Measurements from ENCODE around the gene FAM110D. TPM values are rescaled to one million over a fixed set of nuclear protein-coding genes. Genes with fewer than 3 reads are reported as not detected.

The FAM110D gene
- total RNA-seq, 1 experiment from 2014 or later = 0.55 TPM

DNA sequence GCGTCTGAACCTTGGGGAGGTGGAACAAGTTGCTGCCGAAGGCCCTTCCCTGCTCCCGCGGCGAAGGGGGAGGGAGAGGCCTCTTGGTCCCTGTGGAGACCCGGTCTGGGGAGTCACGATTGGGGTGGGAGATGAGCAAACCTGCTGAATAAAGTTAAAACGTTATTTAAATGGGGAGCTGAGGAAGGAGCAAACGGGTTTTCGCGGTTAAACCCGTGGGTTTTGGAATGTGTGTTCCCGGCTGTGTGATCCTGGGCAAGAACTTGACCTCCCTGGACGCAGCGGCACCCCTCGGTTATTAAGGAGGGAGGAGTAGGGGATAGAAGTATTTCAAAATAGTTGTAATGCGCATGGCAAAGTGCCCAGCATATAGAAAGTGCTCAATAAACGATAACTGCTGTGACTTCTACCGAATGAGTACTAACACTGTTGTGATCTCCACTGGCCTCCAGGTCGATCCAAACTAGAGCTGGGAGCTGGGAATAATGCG is 3.4 kb downstream of the FAM110D start (continued):
- TF ChIP-seq MXD4 (CRISPR knock-in tag; IDR thresholded peaks at IDR 0.05; ENCODE audit: borderline replicate concordance) = no peak

DNA sequence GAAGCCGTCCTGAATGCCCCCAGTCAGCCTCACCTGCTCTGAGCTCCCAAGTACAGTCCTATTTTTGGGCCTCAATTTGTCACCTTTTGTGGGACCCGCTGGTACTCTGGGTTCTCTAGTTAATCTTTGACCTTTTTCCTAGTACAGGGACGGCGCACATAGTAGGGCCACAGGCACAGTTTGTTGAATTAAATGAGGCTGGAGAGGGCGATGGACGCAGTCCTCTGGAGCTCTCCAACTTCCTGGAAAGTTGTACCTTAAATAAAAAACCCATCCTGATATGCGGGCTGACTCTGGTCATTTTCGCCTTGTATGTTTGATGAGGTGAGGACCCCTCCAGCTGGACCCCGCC is 4.8 kb downstream of the FAM110D start:
- H3K9me3 Mint-ChIP-seq = no peaks in the 10 kb centered on the region
- peaks cover 73% of the 10 kb centered on the region for H3K27me3 Mint-ChIP-seq (ENCODE audit: low read depth)
- H3K36me3 Mint-ChIP-seq = no peaks in the 10 kb centered on the region
- ChIA-PET CTCF (interaction anchor here (0.6 to 2.5 kb wide), 11 partner anchors 7 to 923 kb away, joined by 3 to 15 read pairs (median 4); partner anchors contain the start of genes CEP85 and CNKSR1), POLR2A (interaction anchor here (2.9 kb wide), 1 partner anchor 52 kb away, joined by 9 read pairs; the partner anchor contains the start of gene PDIK1L)
- peaks cover 41% of the 10 kb centered on the region for H3K4me1 Mint-ChIP-seq
- no peak for ATAC-seq
- TF ChIP-seq JAZF1 (CRISPR knock-in tag; IDR thresholded peaks at IDR 0.05) (no peak), SOX15 (CRISPR knock-in tag; IDR thresholded peaks at IDR 0.05) (no peak), TP53 (CRISPR knock-in tag; IDR thresholded peaks at IDR 0.05) (no peak)
- H3K27ac Mint-ChIP-seq = no peak overlapping the region
- no peak for DNase-seq (ENCODE audit: low spot score)
- peak overlapping the region; percentile 52 for H3K4me3 Mint-ChIP-seq

DNA sequence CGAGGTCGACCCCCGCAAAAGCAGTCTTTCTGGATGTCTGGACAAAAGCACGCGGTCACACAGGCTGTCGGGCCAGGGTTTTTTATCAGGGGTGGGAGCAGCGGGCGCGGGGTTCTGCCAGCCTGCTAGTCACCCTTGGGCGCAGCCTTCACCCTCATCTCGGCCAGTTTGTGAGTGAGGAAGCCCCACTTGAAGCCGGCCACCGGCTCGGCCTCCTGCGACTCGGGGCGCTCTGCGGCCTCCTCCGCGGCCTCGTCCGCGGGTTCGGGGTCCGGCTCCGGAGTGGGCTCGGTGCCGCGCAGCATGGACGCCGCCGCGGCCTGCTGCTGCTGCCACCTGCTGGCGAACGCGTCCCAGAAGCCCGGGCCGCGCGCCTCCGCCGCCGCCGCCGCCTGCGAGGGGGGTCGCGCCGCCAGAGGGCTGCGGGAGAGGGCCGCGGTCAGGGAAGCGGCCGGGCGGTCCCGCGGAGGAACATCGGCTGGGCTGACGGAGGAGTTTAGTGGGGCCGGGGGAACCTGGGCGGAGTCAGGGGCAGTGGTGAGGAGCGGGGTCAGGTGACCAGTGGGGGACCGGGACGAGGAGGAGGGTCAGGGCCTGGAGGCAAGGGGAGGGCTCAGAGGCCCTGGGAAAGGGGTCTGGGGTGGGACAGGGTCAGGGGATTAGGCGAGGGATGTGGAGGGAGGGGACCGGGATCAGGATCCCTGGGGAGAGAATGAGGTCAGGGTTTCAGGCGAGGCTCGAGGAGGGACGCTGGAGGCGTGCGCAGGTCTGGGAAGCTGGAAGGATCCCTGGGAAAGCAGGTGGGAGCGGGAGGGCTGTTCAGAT is 5.4 kb downstream of the FAM110D start:
- Mint-ChIP-seq H3K9me3 (no peaks in the 10 kb centered on the region), H3K27me3 (ENCODE audit: low read depth) (peaks cover 67% of the 10 kb centered on the region), H3K4me3 (peak overlapping the region; percentile 83), H3K36me3 (no peaks in the 10 kb centered on the region), H3K27ac (peak overlapping the region; percentile 91), H3K4me1 (peaks cover 41% of the 10 kb centered on the region)
- CTCF ChIA-PET = interaction anchor here (0.6 to 2.5 kb wide), 18 partner anchors 8 to 923 kb away, joined by 3 to 15 read pairs (median 6); partner anchors contain the start of genes CATSPER4, CEP85 and CNKSR1
- ATAC-seq = peak; percentile 61
- peak; percentile 50; the same call in 1 of the 2 replicates for TF ChIP-seq FOXP1 (CRISPR knock-in tag; IDR thresholded peaks at IDR 0.05; ENCODE audit: borderline replicate concordance)
- TF ChIP-seq, protein P1, sequence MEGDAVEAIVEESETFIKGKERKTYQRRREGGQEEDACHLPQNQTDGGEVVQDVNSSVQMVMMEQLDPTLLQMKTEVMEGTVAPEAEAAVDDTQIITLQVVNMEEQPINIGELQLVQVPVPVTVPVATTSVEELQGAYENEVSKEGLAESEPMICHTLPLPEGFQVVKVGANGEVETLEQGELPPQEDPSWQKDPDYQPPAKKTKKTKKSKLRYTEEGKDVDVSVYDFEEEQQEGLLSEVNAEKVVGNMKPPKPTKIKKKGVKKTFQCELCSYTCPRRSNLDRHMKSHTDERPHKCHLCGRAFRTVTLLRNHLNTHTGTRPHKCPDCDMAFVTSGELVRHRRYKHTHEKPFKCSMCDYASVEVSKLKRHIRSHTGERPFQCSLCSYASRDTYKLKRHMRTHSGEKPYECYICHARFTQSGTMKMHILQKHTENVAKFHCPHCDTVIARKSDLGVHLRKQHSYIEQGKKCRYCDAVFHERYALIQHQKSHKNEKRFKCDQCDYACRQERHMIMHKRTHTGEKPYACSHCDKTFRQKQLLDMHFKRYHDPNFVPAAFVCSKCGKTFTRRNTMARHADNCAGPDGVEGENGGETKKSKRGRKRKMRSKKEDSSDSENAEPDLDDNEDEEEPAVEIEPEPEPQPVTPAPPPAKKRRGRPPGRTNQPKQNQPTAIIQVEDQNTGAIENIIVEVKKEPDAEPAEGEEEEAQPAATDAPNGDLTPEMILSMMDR (IDR thresholded peaks at IDR 0.05) = peak; percentile 39; the same call in 1 of the 2 replicates
- TF ChIP-seq, protein P2, sequence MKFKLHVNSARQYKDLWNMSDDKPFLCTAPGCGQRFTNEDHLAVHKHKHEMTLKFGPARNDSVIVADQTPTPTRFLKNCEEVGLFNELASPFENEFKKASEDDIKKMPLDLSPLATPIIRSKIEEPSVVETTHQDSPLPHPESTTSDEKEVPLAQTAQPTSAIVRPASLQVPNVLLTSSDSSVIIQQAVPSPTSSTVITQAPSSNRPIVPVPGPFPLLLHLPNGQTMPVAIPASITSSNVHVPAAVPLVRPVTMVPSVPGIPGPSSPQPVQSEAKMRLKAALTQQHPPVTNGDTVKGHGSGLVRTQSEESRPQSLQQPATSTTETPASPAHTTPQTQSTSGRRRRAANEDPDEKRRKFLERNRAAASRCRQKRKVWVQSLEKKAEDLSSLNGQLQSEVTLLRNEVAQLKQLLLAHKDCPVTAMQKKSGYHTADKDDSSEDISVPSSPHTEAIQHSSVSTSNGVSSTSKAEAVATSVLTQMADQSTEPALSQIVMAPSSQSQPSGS (CRISPR knock-in tag; IDR thresholded peaks at IDR 0.05; ENCODE audit: borderline replicate concordance, low read depth) = no peak
- TF ChIP-seq, protein P3, sequence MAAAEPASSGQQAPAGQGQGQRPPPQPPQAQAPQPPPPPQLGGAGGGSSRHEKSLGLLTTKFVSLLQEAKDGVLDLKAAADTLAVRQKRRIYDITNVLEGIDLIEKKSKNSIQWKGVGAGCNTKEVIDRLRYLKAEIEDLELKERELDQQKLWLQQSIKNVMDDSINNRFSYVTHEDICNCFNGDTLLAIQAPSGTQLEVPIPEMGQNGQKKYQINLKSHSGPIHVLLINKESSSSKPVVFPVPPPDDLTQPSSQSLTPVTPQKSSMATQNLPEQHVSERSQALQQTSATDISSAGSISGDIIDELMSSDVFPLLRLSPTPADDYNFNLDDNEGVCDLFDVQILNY (CRISPR knock-in tag; IDR thresholded peaks at IDR 0.05) = 0 out of 2 replicates have a peak, but pooled peaks have one; percentile 42
- TF ChIP-seq, protein P4, sequence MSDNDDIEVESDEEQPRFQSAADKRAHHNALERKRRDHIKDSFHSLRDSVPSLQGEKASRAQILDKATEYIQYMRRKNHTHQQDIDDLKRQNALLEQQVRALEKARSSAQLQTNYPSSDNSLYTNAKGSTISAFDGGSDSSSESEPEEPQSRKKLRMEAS (CRISPR knock-in tag; IDR thresholded peaks at IDR 0.05) = 0 out of 2 replicates have a peak, but pooled peaks have one; percentile 2
- TF ChIP-seq, protein P5, sequence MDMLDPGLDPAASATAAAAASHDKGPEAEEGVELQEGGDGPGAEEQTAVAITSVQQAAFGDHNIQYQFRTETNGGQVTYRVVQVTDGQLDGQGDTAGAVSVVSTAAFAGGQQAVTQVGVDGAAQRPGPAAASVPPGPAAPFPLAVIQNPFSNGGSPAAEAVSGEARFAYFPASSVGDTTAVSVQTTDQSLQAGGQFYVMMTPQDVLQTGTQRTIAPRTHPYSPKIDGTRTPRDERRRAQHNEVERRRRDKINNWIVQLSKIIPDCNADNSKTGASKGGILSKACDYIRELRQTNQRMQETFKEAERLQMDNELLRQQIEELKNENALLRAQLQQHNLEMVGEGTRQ (CRISPR knock-in tag; IDR thresholded peaks at IDR 0.05) = peak; percentile 92
- TF ChIP-seq, protein P6, sequence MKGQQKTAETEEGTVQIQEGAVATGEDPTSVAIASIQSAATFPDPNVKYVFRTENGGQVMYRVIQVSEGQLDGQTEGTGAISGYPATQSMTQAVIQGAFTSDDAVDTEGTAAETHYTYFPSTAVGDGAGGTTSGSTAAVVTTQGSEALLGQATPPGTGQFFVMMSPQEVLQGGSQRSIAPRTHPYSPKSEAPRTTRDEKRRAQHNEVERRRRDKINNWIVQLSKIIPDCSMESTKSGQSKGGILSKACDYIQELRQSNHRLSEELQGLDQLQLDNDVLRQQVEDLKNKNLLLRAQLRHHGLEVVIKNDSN (CRISPR knock-in tag; IDR thresholded peaks at IDR 0.05) = peak; percentile 87
- 0 out of 2 replicates have a peak, but pooled peaks have one; percentile 10 for TF ChIP-seq FOXK1 (CRISPR knock-in tag; IDR thresholded peaks at IDR 0.05)
- peak; percentile 69 for TF ChIP-seq SP1 (CRISPR knock-in tag; conservative IDR thresholded peaks at IDR 0.05)
- TF ChIP-seq TEAD1 (CRISPR knock-in tag; IDR thresholded peaks at IDR 0.05) = peak; percentile 59
- peak; percentile 21; the same call in 1 of the 2 replicates for TF ChIP-seq MYBL2 (CRISPR knock-in tag; IDR thresholded peaks at IDR 0.05)
- TF ChIP-seq, protein P7, sequence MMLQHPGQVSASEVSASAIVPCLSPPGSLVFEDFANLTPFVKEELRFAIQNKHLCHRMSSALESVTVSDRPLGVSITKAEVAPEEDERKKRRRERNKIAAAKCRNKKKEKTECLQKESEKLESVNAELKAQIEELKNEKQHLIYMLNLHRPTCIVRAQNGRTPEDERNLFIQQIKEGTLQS (CRISPR knock-in tag; conservative IDR thresholded peaks at IDR 0.05) = no peak
- TF ChIP-seq ZNF423 (CRISPR knock-in tag; IDR thresholded peaks at IDR 0.05) = peak; percentile 50; the same call in 1 of the 2 replicates
- 0 out of 2 replicates have a peak, but pooled peaks have one; percentile 40 for TF ChIP-seq CREM (CRISPR knock-in tag; IDR thresholded peaks at IDR 0.05)
- TF ChIP-seq, protein P8, sequence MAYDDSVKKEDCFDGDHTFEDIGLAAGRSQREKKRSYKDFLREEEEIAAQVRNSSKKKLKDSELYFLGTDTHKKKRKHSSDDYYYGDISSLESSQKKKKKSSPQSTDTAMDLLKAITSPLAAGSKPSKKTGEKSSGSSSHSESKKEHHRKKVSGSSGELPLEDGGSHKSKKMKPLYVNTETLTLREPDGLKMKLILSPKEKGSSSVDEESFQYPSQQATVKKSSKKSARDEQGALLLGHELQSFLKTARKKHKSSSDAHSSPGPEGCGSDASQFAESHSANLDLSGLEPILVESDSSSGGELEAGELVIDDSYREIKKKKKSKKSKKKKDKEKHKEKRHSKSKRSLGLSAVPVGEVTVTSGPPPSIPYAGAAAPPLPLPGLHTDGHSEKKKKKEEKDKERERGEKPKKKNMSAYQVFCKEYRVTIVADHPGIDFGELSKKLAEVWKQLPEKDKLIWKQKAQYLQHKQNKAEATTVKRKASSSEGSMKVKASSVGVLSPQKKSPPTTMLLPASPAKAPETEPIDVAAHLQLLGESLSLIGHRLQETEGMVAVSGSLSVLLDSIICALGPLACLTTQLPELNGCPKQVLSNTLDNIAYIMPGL (CRISPR knock-in tag; IDR thresholded peaks at IDR 0.05) = peak; percentile 80
- no peak for TF ChIP-seq ESRRA (CRISPR knock-in tag; IDR thresholded peaks at IDR 0.05; ENCODE audit: borderline replicate concordance)
- POLR2A ChIA-PET = interaction anchor here (0.6 to 2.9 kb wide), 4 partner anchors 13 to 70 kb away, joined by 3 to 9 read pairs (median 4); partner anchors contain the start of genes CEP85, CNKSR1 and PDIK1L
- peak; percentile 77 for DNase-seq (ENCODE audit: low spot score)
